GM06990 (cell line): ENCODE data around the gene NTRK2.

Experiments
- DNase-seq: peaks from one replicate; pipeline ENCODE4 v3.0.0-alpha.2; 2011; ENCODE audit not compliant: insufficient read length; ENCODE audit errors: extremely low read depth
- H3K27me3 ChIP-seq: replicated peaks from 2 replicates; pipeline ENCODE4 v1.6.0; 2011; ENCODE audit warnings: low read length; ENCODE audit not compliant: control insufficient read depth, insufficient read depth
- H3K36me3 ChIP-seq: 2 replicates; pipeline ENCODE4 v1.5.1; 2011; ENCODE audit warnings: low read length; ENCODE audit not compliant: control insufficient read depth, insufficient read depth
- H3K4me3 ChIP-seq: replicated peaks from 2 replicates; pipeline ENCODE4 v1.5.1; 2011; ENCODE audit warnings: low read depth, mild to moderate bottlenecking, control low read depth, low read length
- TF ChIP-seq, protein P1 (sequence below): IDR thresholded peaks from 2 replicates; pipeline ENCODE4 v1.5.1; 2011; ENCODE audit warnings: low read length, control low read depth, mild to moderate bottlenecking, inconsistent platforms; ENCODE audit not compliant: insufficient read depth, poor library complexity, severe bottlenecking

NTRK2 gene

DNA sequence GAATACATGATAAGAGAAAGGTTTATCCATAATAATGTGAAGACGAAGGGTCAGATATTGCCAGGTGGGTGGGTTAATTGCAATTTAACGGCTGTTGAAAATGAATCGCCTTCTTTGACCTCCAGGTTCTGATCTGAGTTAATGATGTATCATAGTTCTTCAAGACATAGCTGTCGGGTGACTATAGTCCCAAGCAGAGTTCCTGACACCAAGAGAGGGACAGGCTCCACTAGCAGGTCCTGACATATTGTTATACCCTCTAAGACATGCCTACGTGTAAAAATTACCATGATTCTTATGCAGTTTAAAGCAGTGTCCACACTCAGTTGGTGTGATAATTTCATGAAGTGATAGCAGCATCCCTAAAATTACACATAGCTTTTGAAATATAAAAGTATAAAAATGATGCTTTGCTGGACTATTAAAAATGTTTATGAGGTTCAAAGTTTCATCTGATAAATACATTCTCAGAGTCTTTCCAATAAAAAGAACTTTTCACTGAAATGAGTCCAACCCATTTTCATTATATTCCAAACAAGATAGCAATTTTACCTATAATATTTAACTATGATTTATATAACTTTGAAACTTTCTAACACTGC, 53.0 kb downstream of the NTRK2 start:
- DNase-seq: no peak
- H3K27me3 ChIP-seq: no peaks in the 10 kb centered on the region
- TF ChIP-seq, protein P1, sequence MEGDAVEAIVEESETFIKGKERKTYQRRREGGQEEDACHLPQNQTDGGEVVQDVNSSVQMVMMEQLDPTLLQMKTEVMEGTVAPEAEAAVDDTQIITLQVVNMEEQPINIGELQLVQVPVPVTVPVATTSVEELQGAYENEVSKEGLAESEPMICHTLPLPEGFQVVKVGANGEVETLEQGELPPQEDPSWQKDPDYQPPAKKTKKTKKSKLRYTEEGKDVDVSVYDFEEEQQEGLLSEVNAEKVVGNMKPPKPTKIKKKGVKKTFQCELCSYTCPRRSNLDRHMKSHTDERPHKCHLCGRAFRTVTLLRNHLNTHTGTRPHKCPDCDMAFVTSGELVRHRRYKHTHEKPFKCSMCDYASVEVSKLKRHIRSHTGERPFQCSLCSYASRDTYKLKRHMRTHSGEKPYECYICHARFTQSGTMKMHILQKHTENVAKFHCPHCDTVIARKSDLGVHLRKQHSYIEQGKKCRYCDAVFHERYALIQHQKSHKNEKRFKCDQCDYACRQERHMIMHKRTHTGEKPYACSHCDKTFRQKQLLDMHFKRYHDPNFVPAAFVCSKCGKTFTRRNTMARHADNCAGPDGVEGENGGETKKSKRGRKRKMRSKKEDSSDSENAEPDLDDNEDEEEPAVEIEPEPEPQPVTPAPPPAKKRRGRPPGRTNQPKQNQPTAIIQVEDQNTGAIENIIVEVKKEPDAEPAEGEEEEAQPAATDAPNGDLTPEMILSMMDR: no peak
- no peak overlapping the region for H3K4me3 ChIP-seq
- H3K36me3 ChIP-seq: no peaks in the 10 kb centered on the region

DNA sequence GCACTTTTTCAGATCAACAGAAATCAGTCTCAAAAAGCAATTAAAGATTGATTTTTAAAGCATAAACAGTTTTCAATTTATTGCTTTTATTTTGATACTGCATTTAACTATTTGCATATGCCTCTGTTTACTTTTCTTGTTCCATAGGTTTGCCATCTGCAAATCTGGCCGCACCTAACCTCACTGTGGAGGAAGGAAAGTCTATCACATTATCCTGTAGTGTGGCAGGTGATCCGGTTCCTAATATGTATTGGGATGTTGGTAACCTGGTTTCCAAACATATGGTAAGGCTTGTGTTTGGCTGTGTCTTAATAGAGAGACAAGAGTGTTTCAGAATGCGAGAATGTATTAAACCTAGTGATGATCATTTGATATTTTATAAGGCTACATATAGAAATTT, 53.9 kb downstream of the NTRK2 start:
- no peak overlapping the region for H3K4me3 ChIP-seq
- H3K27me3 ChIP-seq: no peaks in the 10 kb centered on the region
- DNase-seq: no peak
- H3K36me3 ChIP-seq: no peaks in the 10 kb centered on the region
- TF ChIP-seq, protein P1: no peak

DNA sequence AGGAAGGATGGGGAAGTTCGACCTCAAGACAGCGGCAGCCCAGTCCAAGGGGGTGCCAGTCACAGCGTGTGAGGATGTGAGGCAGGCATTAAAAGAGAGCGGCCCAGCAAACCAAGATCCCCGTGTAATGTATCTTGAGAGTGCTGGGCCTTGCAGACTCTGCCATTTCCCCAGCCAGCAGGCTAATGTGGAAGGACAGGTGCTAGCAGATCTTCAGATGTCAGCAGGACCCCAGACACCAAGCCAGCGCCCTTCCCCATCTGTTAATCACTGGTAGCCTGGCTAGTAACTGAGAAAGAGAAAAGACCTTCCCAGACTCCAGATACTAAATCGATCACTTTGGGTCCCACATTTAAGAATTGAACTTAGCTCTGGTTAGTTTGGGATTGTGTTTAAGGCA, 62.2 kb downstream of the NTRK2 start:
- H3K27me3 ChIP-seq: no peaks in the 10 kb centered on the region
- TF ChIP-seq, protein P1: no peak
- no peak for DNase-seq
- H3K4me3 ChIP-seq: no peak overlapping the region
- no peaks in the 10 kb centered on the region for H3K36me3 ChIP-seq

DNA sequence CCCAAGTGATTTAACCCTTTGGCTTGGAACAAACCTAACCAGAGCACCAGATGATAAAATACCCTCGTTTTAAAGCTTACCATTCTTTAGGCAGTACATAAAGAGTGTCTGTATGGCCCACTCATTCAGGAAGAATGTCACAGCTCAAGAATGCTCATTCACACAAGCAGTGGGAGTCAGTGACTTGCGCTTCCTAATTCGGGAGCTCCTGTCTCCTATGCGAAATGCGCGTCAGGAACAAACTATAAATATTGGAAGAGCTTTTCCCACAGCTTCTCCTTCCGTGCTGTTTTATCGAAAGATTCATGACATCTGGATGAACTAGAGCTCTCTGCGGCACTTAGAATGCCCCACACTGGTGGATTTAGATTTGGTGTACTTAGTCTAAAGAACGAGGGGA, 66.6 kb downstream of the NTRK2 start:
- TF ChIP-seq, protein P1: no peak

DNA sequence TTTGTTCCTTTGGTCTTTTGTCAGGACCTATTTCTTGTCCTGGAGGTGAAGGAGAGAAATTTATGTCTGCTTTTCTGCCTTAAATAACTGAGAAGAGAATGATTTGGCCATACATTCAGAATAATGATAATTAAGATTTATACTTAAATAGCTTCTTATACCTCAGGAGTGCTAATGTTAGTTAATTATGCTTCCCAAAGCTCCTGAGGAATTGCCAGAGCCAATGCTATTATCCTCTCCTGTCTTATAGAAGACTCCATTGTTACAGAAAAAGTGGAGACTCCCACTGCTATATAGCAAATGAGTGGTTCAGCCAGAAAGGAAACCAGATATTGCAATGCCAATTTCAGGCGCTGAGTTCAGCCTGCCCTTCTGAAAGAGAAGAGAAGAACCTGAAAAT, 67.0 kb downstream of the NTRK2 start:
- H3K36me3 ChIP-seq: no peaks in the 10 kb centered on the region
- H3K27me3 ChIP-seq: no peaks in the 10 kb centered on the region
- TF ChIP-seq, protein P1: no peak
- no peak overlapping the region for H3K4me3 ChIP-seq
- no peak for DNase-seq

More for the DNA sequence above, 66.6 kb downstream of the NTRK2 start:
- no peak for DNase-seq
- no peak overlapping the region for H3K4me3 ChIP-seq
- no peaks in the 10 kb centered on the region for H3K27me3 ChIP-seq
- H3K36me3 ChIP-seq: no peaks in the 10 kb centered on the region

DNA sequence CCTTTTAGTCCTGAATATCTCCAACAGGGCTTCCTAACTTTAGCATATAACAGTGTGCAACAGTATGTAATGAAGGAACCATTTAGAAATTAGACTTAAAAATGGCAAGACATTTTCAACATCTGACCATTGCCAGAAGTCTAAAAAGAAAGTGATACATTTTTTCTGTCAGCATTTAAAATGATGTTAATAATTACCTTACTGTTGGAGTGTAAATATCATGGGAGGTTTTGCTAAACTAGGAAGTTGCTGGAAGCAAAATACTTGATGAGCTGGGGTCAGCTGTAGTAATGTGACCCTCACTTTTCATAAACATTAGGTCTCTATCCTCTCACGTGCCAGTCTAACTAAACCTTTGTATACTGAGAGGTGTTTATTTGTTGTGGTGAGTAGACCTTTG, 68.8 kb downstream of the NTRK2 start:
- no peak overlapping the region for H3K4me3 ChIP-seq
- no peaks in the 10 kb centered on the region for H3K36me3 ChIP-seq
- H3K27me3 ChIP-seq: no peaks in the 10 kb centered on the region
- no peak for DNase-seq
- TF ChIP-seq, protein P1: no peak
